Measurements from ENCODE around the gene TUBGCP3. TPM values are rescaled to one million over a fixed set of nuclear protein-coding genes. Genes with fewer than 3 reads are reported as not detected.
A peak's percentile ranks its signal among the peaks of the same experiment; 100 is the strongest.

The TUBGCP3 gene
- total and polyA plus RNA-seq, 9 of the 15 experiments (the other 6 are each of a cell fraction or from before 2014, with no cell fraction given): 3.0 to 24.8 (median 15.2) TPM

GRCh38 chr13:112606109-112607001, 18.4 kb upstream of the TUBGCP3 start (continued):
- no peak for TF ChIP-seq CHAMP1 (IDR thresholded peaks at IDR 0.05)
- TF ChIP-seq FOXJ3 (CRISPR knock-in tag; IDR thresholded peaks at IDR 0.05): no peak
- no peak for TF ChIP-seq IFI16 (CRISPR knock-in tag; IDR thresholded peaks at IDR 0.05)
- TF ChIP-seq MLX (CRISPR knock-in tag; conservative IDR thresholded peaks at IDR 0.05): no peak
- TF ChIP-seq ZNF449 (CRISPR knock-in tag; IDR thresholded peaks at IDR 0.05): no peak
- no peak for TF ChIP-seq NCOA2 (IDR thresholded peaks at IDR 0.05; ENCODE audit: partially characterized antibody in 2 of 2)
- TF ChIP-seq PHF20 (IDR thresholded peaks at IDR 0.05; ENCODE audit: partially characterized antibody): no peak
- no peak for TF ChIP-seq TAF1 (IDR thresholded peaks at IDR 0.05; ENCODE audit: control insufficient read depth, extremely low read depth, insufficient read depth, low read length, severe bottlenecking)
- TF ChIP-seq VEZF1 (CRISPR knock-in tag; IDR thresholded peaks at IDR 0.05): peak; percentile 76
- TF ChIP-seq ESRRA (IDR thresholded peaks at IDR 0.05; ENCODE audit: borderline replicate concordance, low read depth): peak; percentile 21; the same call in 1 of the 2 replicates
- TF ChIP-seq IRF1 (CRISPR knock-in tag; IDR thresholded peaks at IDR 0.05; ENCODE audit: borderline replicate concordance): no peak
- TF ChIP-seq BRD9 (IDR thresholded peaks at IDR 0.05; ENCODE audit: low read depth, partially characterized antibody): no peak
- TF ChIP-seq ILK (tag; IDR thresholded peaks at IDR 0.05; ENCODE audit: borderline replicate concordance, low read depth): no peak
- no peak for TF ChIP-seq ZBTB1 (CRISPR knock-in tag; IDR thresholded peaks at IDR 0.05; ENCODE audit: borderline replicate concordance, low read depth)
- TF ChIP-seq NRF1 (conservative IDR thresholded peaks at IDR 0.05 in 1 of 2, IDR thresholded peaks at IDR 0.05 in 1 of 2): peak; percentile 20 to 30; a peak in 2 of 4 replicates
- no peak for TF ChIP-seq ESRRB (CRISPR knock-in tag; IDR thresholded peaks at IDR 0.05; ENCODE audit: borderline replicate concordance)
